Gastrocnemius medialis (tissue), 4 donors: ENCODE results near the gene SH3BGRL2. TPM values are rescaled to one million over a fixed set of nuclear protein-coding genes. Genes with fewer than 3 reads are reported as not detected.
A peak's percentile ranks its signal among the peaks of the same experiment; 100 is the strongest.

ENCODE experiments used
- ATAC-seq, 2 donors: fragments of 150-250 bp; one replicate each; pipeline ENCODE4 v1.9.1; 2016
- DNase-seq, 2 donors: peaks; one replicate each; pipeline ENCODE4 v3.0.0-alpha.2; 2019
- H3K27ac ChIP-seq, 4 donors: fragments of 200-600 bp; sonication (generic); 1 replicate in 1 of 4; 2 replicates in 3 of 4; pipeline ENCODE4 v1.5.1; 2016 to 2018; ENCODE audit warnings: mild to moderate bottlenecking in 2 of 4, moderate library complexity in 1 of 4
- H3K27me3 ChIP-seq, 3 donors: fragments of 200-600 bp; sonication (generic) in 2 of 3; 1 replicate in 1 of 3; 2 replicates in 2 of 3; pipeline versions ENCODE4 v1.5.1 to v1.6.0; 2016 to 2019; ENCODE audit warnings: mild to moderate bottlenecking in 1 of 3, moderate library complexity in 1 of 3
- H3K36me3 ChIP-seq, 2 donors: fragments of 200-600 bp; sonication (generic) in 1 of 2; one replicate each; pipeline ENCODE4 v1.5.1; 2017 to 2018
- H3K4me1 ChIP-seq, 2 donors: fragments of 200-600 bp; sonication (generic) in 1 of 2; one replicate each; pipeline ENCODE4 v1.5.1; 2016 to 2017; ENCODE audit warnings: mild to moderate bottlenecking in 2 of 2
- H3K4me3 ChIP-seq, 4 donors: fragments of 200-600 bp; sonication (generic) in 3 of 4; 1 replicate in 1 of 4; 2 replicates in 3 of 4; pipeline ENCODE4 v1.5.1; 2016 to 2019; ENCODE audit warnings: mild to moderate bottlenecking in 2 of 4
- H3K9me3 ChIP-seq, 3 donors: fragments of 200-600 bp; sonication (generic) in 2 of 3; 1 replicate in 1 of 3; 2 replicates in 2 of 3; pipeline ENCODE4 v1.5.1; 2016 to 2019
- POLR2A ChIP-seq, 2 donors: fragments of 450-650 bp; IDR thresholded peaks; one replicate each; pipeline ENCODE4 v1.6.1; 2017; ENCODE audit warnings: antibody characterized with exemption in 2 of 2, mild to moderate bottlenecking in 2 of 2, moderate library complexity in 2 of 2
- in situ Hi-C, 4 donors: fragments of 200-750 bp; cut with MboI; loops; one replicate each; pipeline versions ENCODE4 v1.15.0 to v1.8.0; 2017; ENCODE audit warnings: low sequenced_read_pairs in 4 of 4
- intact Hi-C: fragments of 100-400 bp; cut with DNase I; formaldehyde crosslinking; loops from one replicate; pipeline ENCODE4 v1.15.1; 2023; ENCODE audit warnings: low total_unique reads
- total RNA-seq, 4 donors: library from RNA; depleted of rRNA; stranded (reverse); fragments of >200 nt; gene quantifications; one replicate each; pipeline versions ENCODE4 v1.1.0 to v1.2.3, GENCODE V29; 2016
- TF ChIP-seq, protein P1 (sequence below), 5 experiments: fragments of 450-650 bp in 3 of 5; fragments of 200-600 bp in 2 of 5; sonication (generic) in 2 of 5; IDR thresholded peaks in 4 of 5; conservative IDR thresholded peaks in 1 of 5; 1 replicate in 4 of 5; 2 replicates in 1 of 5; pipeline ENCODE4 v1.5.1; 2016 to 2019; ENCODE audit warnings: antibody characterized with exemption in 5 of 5, mild to moderate bottlenecking in 3 of 5, moderate library complexity in 3 of 5

The SH3BGRL2 gene
- total RNA-seq, 4 donors from 2014 or later, result 8.0 to 15.7 (median 9.1) TPM

- H3K9me3 ChIP-seq, result no peaks in the 10 kb centered on the region
- in situ Hi-C loops (no loop called here), intact Hi-C loops (no loop called here)
- ATAC-seq (no peak), DNase-seq (no peak)
- TF ChIP-seq POLR2A (IDR thresholded peaks at IDR 0.05), result no peak
- TF ChIP-seq, protein P1, sequence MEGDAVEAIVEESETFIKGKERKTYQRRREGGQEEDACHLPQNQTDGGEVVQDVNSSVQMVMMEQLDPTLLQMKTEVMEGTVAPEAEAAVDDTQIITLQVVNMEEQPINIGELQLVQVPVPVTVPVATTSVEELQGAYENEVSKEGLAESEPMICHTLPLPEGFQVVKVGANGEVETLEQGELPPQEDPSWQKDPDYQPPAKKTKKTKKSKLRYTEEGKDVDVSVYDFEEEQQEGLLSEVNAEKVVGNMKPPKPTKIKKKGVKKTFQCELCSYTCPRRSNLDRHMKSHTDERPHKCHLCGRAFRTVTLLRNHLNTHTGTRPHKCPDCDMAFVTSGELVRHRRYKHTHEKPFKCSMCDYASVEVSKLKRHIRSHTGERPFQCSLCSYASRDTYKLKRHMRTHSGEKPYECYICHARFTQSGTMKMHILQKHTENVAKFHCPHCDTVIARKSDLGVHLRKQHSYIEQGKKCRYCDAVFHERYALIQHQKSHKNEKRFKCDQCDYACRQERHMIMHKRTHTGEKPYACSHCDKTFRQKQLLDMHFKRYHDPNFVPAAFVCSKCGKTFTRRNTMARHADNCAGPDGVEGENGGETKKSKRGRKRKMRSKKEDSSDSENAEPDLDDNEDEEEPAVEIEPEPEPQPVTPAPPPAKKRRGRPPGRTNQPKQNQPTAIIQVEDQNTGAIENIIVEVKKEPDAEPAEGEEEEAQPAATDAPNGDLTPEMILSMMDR (IDR thresholded peaks at IDR 0.05 in 4 of 5, conservative IDR thresholded peaks at IDR 0.05 in 1 of 5), result no peak
- no peaks in the 10 kb centered on the region for H3K4me1 ChIP-seq
- H3K27ac ChIP-seq, result no peak overlapping the region
- no peak overlapping the region for H3K4me3 ChIP-seq
- H3K27me3 ChIP-seq, result no peaks in the 10 kb centered on the region
- H3K36me3 ChIP-seq, result no peaks in the 10 kb centered on the region
Measured at GRCh38 chr6:79719248-79719960, 88.3 kb downstream of the SH3BGRL2 start.

DNA sequence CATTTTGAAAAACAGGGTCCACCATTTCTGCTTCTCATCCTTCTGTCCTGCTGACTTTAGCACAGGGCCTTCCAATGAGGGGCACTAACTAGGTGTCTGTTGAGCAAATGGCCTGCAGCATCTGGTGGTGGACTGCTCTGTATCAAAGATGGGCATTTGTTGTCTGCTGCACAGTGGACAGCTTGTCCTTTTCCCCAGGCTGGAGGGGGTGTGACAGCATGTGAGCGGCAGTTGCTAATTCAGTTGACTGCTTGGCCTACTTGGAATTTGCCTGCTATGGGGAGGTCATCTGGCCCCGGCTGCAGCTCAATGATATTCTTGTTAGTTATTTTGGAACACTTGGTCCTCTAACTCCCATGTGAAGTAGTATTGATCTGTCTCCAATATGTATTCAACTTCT is 93.7 kb downstream of the SH3BGRL2 start:
- H3K4me1 ChIP-seq, result no peaks in the 10 kb centered on the region
- H3K4me3 ChIP-seq, result no peak overlapping the region
- DNase-seq (peak in 1 of 2 donors; percentile 7), ATAC-seq (peak in 1 of 2 donors; percentile 56)
- intact Hi-C loops (no loop called here), in situ Hi-C loops (no loop called here)
- H3K27ac ChIP-seq, result no peak overlapping the region
- TF ChIP-seq POLR2A (IDR thresholded peaks at IDR 0.05), result no peak
- TF ChIP-seq, protein P1 (IDR thresholded peaks at IDR 0.05 in 4 of 5, conservative IDR thresholded peaks at IDR 0.05 in 1 of 5), result no peak
- H3K36me3 ChIP-seq, result no peaks in the 10 kb centered on the region
- no peaks in the 10 kb centered on the region for H3K9me3 ChIP-seq
- H3K27me3 ChIP-seq, result no peaks in the 10 kb centered on the region

GRCh38 chr6:79731471-79731870 is 100.3 kb downstream of the SH3BGRL2 start:
- DNase-seq (no peak), ATAC-seq (no peak)
- no peak for TF ChIP-seq POLR2A (IDR thresholded peaks at IDR 0.05)
- TF ChIP-seq, protein P1 (IDR thresholded peaks at IDR 0.05 in 4 of 5, conservative IDR thresholded peaks at IDR 0.05 in 1 of 5), result no peak
- no peaks in the 10 kb centered on the region for H3K4me1 ChIP-seq
- intact Hi-C loops, result no loop called here
- no peaks in the 10 kb centered on the region for H3K36me3 ChIP-seq
- H3K4me3 ChIP-seq, result no peak overlapping the region
- in situ Hi-C loops, result no loop called here
- no peaks in the 10 kb centered on the region for H3K27me3 ChIP-seq
- no peak overlapping the region for H3K27ac ChIP-seq
- H3K9me3 ChIP-seq, result no peaks in the 10 kb centered on the region

GRCh38 chr6:79733388-79733787 is 102.3 kb downstream of the SH3BGRL2 start:
- in situ Hi-C loops (no loop called here), intact Hi-C loops (no loop called here)
- H3K4me1 ChIP-seq, result no peaks in the 10 kb centered on the region
- H3K27me3 ChIP-seq, result no peaks in the 10 kb centered on the region
- no peaks in the 10 kb centered on the region for H3K36me3 ChIP-seq
- ATAC-seq (no peak), DNase-seq (no peak)
- no peaks in the 10 kb centered on the region for H3K9me3 ChIP-seq
- TF ChIP-seq POLR2A (IDR thresholded peaks at IDR 0.05), result no peak
- TF ChIP-seq, protein P1 (IDR thresholded peaks at IDR 0.05 in 4 of 5, conservative IDR thresholded peaks at IDR 0.05 in 1 of 5), result no peak
- H3K4me3 ChIP-seq, result no peak overlapping the region
- no peak overlapping the region for H3K27ac ChIP-seq

DNA sequence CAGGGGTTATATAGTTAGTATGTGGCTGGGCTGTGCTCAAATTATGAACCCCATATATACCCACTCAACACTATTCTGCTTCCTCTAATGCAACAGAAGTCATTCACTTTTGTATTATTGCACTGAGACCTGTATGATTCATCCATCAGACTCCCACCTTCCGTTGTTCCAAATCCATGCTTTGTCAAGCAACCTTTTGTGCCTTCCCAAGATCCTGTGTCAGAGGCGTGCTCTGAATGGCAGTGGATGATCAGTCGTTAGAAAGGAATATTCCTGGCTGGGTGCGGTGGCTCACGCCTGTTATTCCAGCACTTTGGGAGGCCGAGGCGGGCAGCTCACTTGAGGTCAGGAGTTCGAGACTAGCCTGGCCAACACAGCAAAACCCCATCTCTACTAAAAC is 103.2 kb downstream of the SH3BGRL2 start:
- no peaks in the 10 kb centered on the region for H3K4me1 ChIP-seq
- in situ Hi-C loops (no loop called here), intact Hi-C loops (no loop called here)
- no peaks in the 10 kb centered on the region for H3K36me3 ChIP-seq
- H3K27me3 ChIP-seq, result no peaks in the 10 kb centered on the region
- DNase-seq (no peak), ATAC-seq (no peak)
- no peak overlapping the region for H3K27ac ChIP-seq
- no peak overlapping the region for H3K4me3 ChIP-seq
- TF ChIP-seq POLR2A (IDR thresholded peaks at IDR 0.05), result no peak
- TF ChIP-seq, protein P1 (IDR thresholded peaks at IDR 0.05 in 4 of 5, conservative IDR thresholded peaks at IDR 0.05 in 1 of 5), result no peak
- no peaks in the 10 kb centered on the region for H3K9me3 ChIP-seq
